GM18526 (cell line): ENCODE measurements around the gene NEK6.

Source experiments
- POLR2A ChIP-seq: IDR thresholded peaks from 3 replicates; pipeline ENCODE4 v1.6.1; 2011; ENCODE audit not compliant: insufficient read length; ENCODE audit errors: extremely low read depth

The NEK6 gene

GRCh38 chr9:124293718-124294506 is 36.2 kb downstream of the NEK6 start:
- TF ChIP-seq POLR2A = no peak

- TF ChIP-seq POLR2A = no peak
Measured at GRCh38 chr9:124295159-124295794, 37.5 kb downstream of the NEK6 start.

GRCh38 chr9:124296094-124296493 is 38.3 kb downstream of the NEK6 start:
- no peak for TF ChIP-seq POLR2A

GRCh38 chr9:124296796-124297550 is 39.2 kb downstream of the NEK6 start:
- no peak for TF ChIP-seq POLR2A

- TF ChIP-seq POLR2A = no peak
Measured at GRCh38 chr9:124297551-124297901, 39.8 kb downstream of the NEK6 start.

- TF ChIP-seq POLR2A = no peak
Measured at GRCh38 chr9:124297915-124298645, 40.3 kb downstream of the NEK6 start.

GRCh38 chr9:124298646-124299235 is 41.0 kb downstream of the NEK6 start:
- no peak for TF ChIP-seq POLR2A

GRCh38 chr9:124299515-124300090 is 41.9 kb downstream of the NEK6 start:
- no peak for TF ChIP-seq POLR2A

- no peak for TF ChIP-seq POLR2A
Measured at GRCh38 chr9:124300312-124300711, 42.6 kb downstream of the NEK6 start.

GRCh38 chr9:124302921-124303320 is 45.2 kb downstream of the NEK6 start:
- no peak for TF ChIP-seq POLR2A

- no peak for TF ChIP-seq POLR2A
Measured at GRCh38 chr9:124303762-124304161, 46.0 kb downstream of the NEK6 start.

- TF ChIP-seq POLR2A = no peak
Measured at GRCh38 chr9:124304285-124304684, 46.5 kb downstream of the NEK6 start.

GRCh38 chr9:124306098-124306735 is 48.5 kb downstream of the NEK6 start:
- no peak for TF ChIP-seq POLR2A

GRCh38 chr9:124307379-124308030 is 49.8 kb downstream of the NEK6 start:
- no peak for TF ChIP-seq POLR2A
